Measurements from ENCODE around the gene MKX.

MKX gene

GRCh38 chr10:27659786-27660185, 85.8 kb downstream of the MKX start:
- in situ Hi-C loops (cut with HindIII; ENCODE audit: low sequenced_read_pairs) = no loop called here

GRCh38 chr10:27658788-27659187, 86.8 kb downstream of the MKX start:
- in situ Hi-C loops (cut with HindIII; ENCODE audit: low sequenced_read_pairs) = no loop called here

GRCh38 chr10:27655296-27655695, 90.3 kb downstream of the MKX start:
- in situ Hi-C loops (cut with HindIII; ENCODE audit: low sequenced_read_pairs) = no loop called here

- in situ Hi-C loops (cut with HindIII; ENCODE audit: low sequenced_read_pairs) = no loop called here
These were observed 91.3 kb downstream of the MKX start for GRCh38 chr10:27654284-27654683.

GRCh38 chr10:27646604-27647175, 98.9 kb downstream of the MKX start:
- in situ Hi-C loops (cut with HindIII; ENCODE audit: low sequenced_read_pairs) = no loop called here

GRCh38 chr10:27646194-27646593, 99.4 kb downstream of the MKX start:
- in situ Hi-C loops (cut with HindIII; ENCODE audit: low sequenced_read_pairs) = no loop called here

GRCh38 chr10:27644307-27644939, 101.2 kb downstream of the MKX start:
- in situ Hi-C loops (cut with HindIII; ENCODE audit: low sequenced_read_pairs) = no loop called here

- in situ Hi-C loops (cut with HindIII; ENCODE audit: low sequenced_read_pairs) = no loop called here
These were observed 102.3 kb downstream of the MKX start for GRCh38 chr10:27643301-27643700.

- in situ Hi-C loops (cut with HindIII; ENCODE audit: low sequenced_read_pairs) = no loop called here
These were observed 103.5 kb downstream of the MKX start for GRCh38 chr10:27642023-27642589.

- in situ Hi-C loops (cut with HindIII; ENCODE audit: low sequenced_read_pairs) = no loop called here
These were observed 107.4 kb downstream of the MKX start for GRCh38 chr10:27638071-27638750.

- in situ Hi-C loops (cut with HindIII; ENCODE audit: low sequenced_read_pairs) = no loop called here
These were observed 108.0 kb downstream of the MKX start for GRCh38 chr10:27637601-27638000.

GRCh38 chr10:27636816-27637215, 108.8 kb downstream of the MKX start:
- in situ Hi-C loops (cut with HindIII; ENCODE audit: low sequenced_read_pairs) = no loop called here

- in situ Hi-C loops (cut with HindIII; ENCODE audit: low sequenced_read_pairs) = no loop called here
These were observed 109.8 kb downstream of the MKX start for GRCh38 chr10:27635699-27636270.

GRCh38 chr10:27635290-27635689, 110.3 kb downstream of the MKX start:
- in situ Hi-C loops (cut with HindIII; ENCODE audit: low sequenced_read_pairs) = no loop called here

- in situ Hi-C loops (cut with HindIII; ENCODE audit: low sequenced_read_pairs) = no loop called here
These were observed 117.0 kb downstream of the MKX start for GRCh38 chr10:27628621-27629020.

- in situ Hi-C loops (cut with HindIII; ENCODE audit: low sequenced_read_pairs) = no loop called here
These were observed 118.7 kb downstream of the MKX start for GRCh38 chr10:27626890-27627289.

GRCh38 chr10:27625452-27626211, 120.0 kb downstream of the MKX start:
- in situ Hi-C loops (cut with HindIII; ENCODE audit: low sequenced_read_pairs) = no loop called here

GRCh38 chr10:27624941-27625340, 120.7 kb downstream of the MKX start:
- in situ Hi-C loops (cut with HindIII; ENCODE audit: low sequenced_read_pairs) = no loop called here

Measured in DLD1 (cell line).